Measurements from ENCODE around the gene OR10D3.
"Not testable (repeated sequence)": the region's sequence is repeated elsewhere in the genome, so short reads cannot be mapped to it uniquely, and the experiment has no call there.

Gene OR10D3

GRCh38 chr11:124159481-124159880 lies 23.7 kb upstream of the OR10D3 start:
- TF ChIP-seq CTCF (IDR thresholded peaks at IDR 0.05; ENCODE audit: control insufficient read depth, insufficient read depth, low read depth, low read length, missing control alignments), result no peak
- no peak for DNase-seq (ENCODE audit: low read depth)

DNA sequence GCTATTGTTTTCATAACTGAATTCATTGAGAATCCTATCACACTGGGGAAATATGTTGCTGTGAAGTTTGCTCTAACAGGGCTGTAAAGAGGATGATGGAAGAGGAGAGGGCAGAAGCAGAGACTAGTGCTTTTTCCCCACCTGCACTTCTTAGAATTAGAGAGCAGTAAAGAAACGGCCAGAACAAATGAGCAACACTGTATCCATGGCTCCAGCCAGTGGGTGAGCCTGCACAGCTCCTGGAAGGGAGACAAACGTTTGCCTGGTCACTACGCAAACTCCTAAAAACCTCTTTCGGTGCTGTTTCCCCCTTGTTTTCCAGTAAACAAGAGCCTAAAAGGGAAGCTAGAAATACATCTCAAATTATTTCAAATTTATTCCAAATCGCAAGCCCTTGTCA lies 22.2 kb upstream of the OR10D3 start:
- no peak for DNase-seq (ENCODE audit: low read depth)
- no peak for TF ChIP-seq CTCF (IDR thresholded peaks at IDR 0.05; ENCODE audit: control insufficient read depth, insufficient read depth, low read depth, low read length, missing control alignments)

More at GRCh38 chr11:124159481-124159880, 23.7 kb upstream of the OR10D3 start:
- no peak overlapping the region for H3K4me3 ChIP-seq (ENCODE audit: control insufficient read depth, low read depth, low read length)

DNA sequence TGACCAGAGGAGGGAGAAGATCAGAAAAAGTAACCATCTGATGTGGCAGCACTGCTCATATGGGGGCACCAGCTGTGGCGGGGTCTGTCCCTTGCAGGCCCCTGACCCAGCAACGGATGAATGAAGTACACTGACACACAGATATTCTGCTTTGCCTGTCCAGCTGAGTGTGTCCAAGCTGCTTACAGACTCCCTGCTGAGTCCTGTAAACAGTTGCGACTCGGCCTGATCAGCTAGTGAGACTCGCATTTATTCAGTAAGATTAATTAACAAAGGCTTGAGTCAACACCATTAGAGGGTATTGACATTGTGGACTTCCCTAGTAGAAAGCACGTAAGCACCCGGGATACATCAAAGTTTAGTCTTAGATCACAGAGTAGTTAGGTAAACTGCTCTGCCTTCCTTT lies 15.3 kb upstream of the OR10D3 start:
- DNase-seq (ENCODE audit: low read depth), result no peak
- no peak for TF ChIP-seq CTCF (IDR thresholded peaks at IDR 0.05; ENCODE audit: control insufficient read depth, insufficient read depth, low read depth, low read length, missing control alignments)
- no peak overlapping the region for H3K4me3 ChIP-seq (ENCODE audit: control insufficient read depth, low read depth, low read length)

More for the DNA sequence above, 22.2 kb upstream of the OR10D3 start:
- H3K4me3 ChIP-seq (ENCODE audit: control insufficient read depth, low read depth, low read length), result no peak overlapping the region

DNA sequence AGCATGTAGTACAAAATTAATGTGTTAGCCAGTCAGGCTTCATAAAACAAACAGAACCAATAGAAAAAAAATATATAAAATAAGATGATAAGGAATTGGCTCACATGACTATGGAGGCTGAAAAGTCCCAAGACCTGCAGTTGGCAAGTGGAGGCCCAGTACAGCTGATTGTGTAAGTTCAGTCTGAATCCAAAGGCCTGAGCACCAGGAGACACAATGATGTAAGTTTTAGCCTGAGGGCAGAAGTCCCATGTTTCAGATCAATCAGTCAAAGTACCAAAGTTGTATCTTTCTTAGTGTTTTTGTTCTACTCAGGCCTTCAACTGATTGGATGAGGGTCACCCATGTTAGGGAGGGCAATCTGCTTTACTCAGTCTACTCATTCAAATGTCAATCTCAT lies 14.3 kb upstream of the OR10D3 start:
- TF ChIP-seq CTCF (IDR thresholded peaks at IDR 0.05; ENCODE audit: control insufficient read depth, insufficient read depth, low read depth, low read length, missing control alignments), result no peak
- DNase-seq (ENCODE audit: low read depth), result no peak
- no peak overlapping the region for H3K4me3 ChIP-seq (ENCODE audit: control insufficient read depth, low read depth, low read length)

DNA sequence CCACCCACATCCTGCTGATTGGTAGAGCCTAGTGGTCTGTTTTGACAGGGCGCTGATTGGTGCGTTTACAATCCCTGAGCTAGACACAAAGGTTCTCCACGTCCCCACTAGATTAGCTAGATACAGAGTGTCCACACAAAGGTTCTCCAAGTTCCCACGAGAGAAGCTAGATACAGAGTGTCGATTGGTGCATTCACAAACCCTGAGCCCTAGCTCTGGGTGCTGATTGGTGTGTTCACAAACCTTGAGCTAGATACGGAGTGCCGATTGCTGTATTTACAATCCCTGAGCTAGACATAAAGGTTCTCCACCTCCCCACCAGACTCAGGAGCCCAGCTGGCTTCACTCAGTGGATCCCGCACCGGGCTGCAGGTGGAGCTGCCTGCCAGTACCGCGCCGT lies 12.8 kb upstream of the OR10D3 start:
- H3K4me3 ChIP-seq (ENCODE audit: control insufficient read depth, low read depth, low read length); DNase-seq (ENCODE audit: low read depth): not testable (repeated sequence)

DNA sequence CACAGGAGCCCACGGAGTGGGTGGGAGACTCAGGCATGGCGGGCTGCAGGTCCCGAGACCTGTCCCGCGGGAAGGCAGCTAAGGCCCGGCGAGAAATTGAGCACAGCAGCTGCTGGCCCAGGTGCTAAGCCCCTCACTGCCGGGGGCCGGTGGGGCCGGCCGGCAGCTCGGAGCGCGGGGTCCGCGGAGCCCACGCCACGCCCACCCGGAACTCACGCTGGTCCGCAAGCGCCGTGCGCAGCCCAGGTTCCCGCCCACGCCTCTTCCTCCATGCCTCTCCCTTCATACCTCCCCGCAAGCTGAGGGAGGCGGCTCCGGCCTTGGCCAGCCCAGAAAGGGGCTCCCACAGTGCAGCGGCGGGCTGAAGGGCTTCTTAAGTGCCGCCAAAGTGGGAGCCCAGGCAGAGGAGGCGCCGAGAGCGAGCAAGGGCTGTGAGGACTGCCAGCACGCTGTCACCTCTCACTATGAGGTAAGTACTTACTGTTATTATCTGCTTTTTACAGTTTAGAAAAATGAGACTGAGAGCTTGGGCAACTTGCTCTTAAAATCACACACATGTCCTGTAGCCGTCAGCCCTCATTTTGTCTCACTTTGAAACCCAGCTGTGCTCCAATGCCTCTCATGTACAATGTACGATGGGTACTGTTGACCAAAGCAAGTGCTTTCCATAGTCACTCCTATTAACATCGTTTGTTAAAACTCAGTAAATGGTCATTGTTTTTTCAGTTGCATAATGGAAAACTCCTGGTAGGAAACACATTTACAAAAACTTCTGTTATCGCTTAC lies 12.2 kb upstream of the OR10D3 start:
- H3K4me3 ChIP-seq (ENCODE audit: control insufficient read depth, low read depth, low read length), result no peak overlapping the region
- DNase-seq (ENCODE audit: low read depth), result no peak
- no peak for TF ChIP-seq CTCF (IDR thresholded peaks at IDR 0.05; ENCODE audit: control insufficient read depth, insufficient read depth, low read depth, low read length, missing control alignments)

- TF ChIP-seq CTCF (IDR thresholded peaks at IDR 0.05; ENCODE audit: control insufficient read depth, insufficient read depth, low read depth, low read length, missing control alignments), result no peak
- no peak for DNase-seq (ENCODE audit: low read depth)
- no peak overlapping the region for H3K4me3 ChIP-seq (ENCODE audit: control insufficient read depth, low read depth, low read length)
These were observed 11.0 kb upstream of the OR10D3 start for GRCh38 chr11:124172101-124172500.
